GM13977 (cell line): ENCODE data around the gene MYO15A.

Source experiments
- DNase-seq: peaks from one replicate; pipeline ENCODE4 v3.0.0; 2012; ENCODE audit warnings: low spot score
- CTCF ChIP-seq: IDR thresholded peaks from 2 replicates; pipeline ENCODE4 v1.5.1; 2012; ENCODE audit warnings: mild to moderate bottlenecking, control low read depth; ENCODE audit not compliant: insufficient read depth; ENCODE audit errors: extremely low read depth, missing control alignments
- in situ Hi-C: fragments of 300-500 bp; cut with MboI; formaldehyde crosslinking; loops from one replicate; pipeline ENCODE4 v1.12.0; 2022; ENCODE audit warnings: low sequenced_read_pairs, low pct_unique_long_range_greater_than_20kb, mixed read lengths, inconsistent platforms; ENCODE audit not compliant: unreplicated experiment

Gene MYO15A

GRCh38 chr17:18185391-18185790, 76.8 kb downstream of the MYO15A start:
- TF ChIP-seq CTCF = no peak
- in situ Hi-C loops = no loop called here
- no peak for DNase-seq

GRCh38 chr17:18185832-18186626, 77.5 kb downstream of the MYO15A start:
- in situ Hi-C loops = no loop called here
- no peak for TF ChIP-seq CTCF

GRCh38 chr17:18186627-18186982, 78.0 kb downstream of the MYO15A start:
- TF ChIP-seq CTCF = no peak
- DNase-seq = no peak
- in situ Hi-C loops = no loop called here

More at GRCh38 chr17:18185832-18186626, 77.5 kb downstream of the MYO15A start:
- DNase-seq = peak; percentile 61

GRCh38 chr17:18187226-18187625, 78.7 kb downstream of the MYO15A start:
- in situ Hi-C loops = no loop called here
- TF ChIP-seq CTCF = no peak
- DNase-seq = no peak

GRCh38 chr17:18187821-18188761, 79.5 kb downstream of the MYO15A start:
- in situ Hi-C loops = no loop called here
- TF ChIP-seq CTCF = no peak
- DNase-seq = no peak

GRCh38 chr17:18190628-18191235, 82.2 kb downstream of the MYO15A start:
- TF ChIP-seq CTCF = no peak
- in situ Hi-C loops = no loop called here
- no peak for DNase-seq
